ENCODE measurements around the gene ABCA10.
"Not testable (repeated sequence)": the region's sequence is repeated elsewhere in the genome, so short reads cannot be mapped to it uniquely, and the experiment has no call there.

Gene ABCA10

DNA sequence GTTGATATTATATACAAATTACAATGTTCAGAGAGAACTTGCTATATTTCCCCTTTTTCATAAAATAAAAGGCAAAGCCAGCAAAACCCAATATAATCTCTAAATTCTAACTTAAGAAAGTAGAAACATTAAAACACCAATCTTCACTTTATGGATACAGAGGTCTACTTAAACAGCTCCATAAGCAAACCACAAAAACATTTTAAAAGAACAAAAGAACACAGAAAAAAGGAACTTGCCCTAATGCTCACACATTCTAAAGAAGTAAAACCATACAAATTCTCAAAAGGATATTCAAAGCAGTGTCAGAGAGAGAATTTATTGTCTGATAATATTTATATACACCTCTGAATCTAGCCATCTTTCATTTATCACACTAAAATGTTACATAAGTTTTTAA lies 606 bp downstream of the ABCA10 start:
- DNase-seq: peak in 1 of 2 donors; percentile 24

DNA sequence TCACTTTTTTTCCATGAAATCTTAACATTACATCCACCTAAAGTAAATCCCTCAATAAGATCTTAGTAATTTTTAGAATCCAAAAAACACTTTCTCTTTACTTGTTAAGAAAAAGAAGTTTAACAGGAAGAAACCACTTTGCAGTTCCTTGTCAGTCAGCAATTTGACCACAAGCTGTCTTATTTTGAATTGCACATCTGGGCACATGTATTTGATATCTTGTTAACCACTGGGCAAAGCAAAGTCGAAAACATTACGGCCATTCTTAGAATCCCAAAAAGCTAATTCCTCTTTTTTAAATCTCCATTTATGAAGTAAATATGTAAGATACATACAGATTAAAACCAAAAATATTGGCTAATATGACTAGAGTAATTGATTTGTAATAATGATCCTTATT lies 1.1 kb downstream of the ABCA10 start:
- DNase-seq: peak; percentile 54 to 74

DNA sequence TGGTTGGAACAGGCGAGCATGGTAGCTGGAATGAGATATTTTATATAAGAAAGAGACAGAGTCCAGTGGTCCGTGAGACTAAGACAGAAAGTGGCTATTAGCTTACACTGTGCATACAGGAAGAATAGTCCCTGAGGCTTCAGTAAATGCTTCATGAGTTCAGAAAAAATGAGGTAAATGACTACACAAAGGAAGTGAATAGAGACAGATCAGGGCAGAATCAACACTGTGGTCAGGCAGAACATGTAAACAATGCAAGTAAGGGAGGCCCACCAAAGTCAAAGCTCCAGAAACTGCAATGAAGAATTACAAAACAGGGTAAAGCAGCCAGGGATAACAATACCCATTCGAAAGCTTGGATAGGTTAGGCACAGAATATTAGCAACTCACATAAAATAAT lies 4.8 kb downstream of the ABCA10 start:
- DNase-seq: no peak

DNA sequence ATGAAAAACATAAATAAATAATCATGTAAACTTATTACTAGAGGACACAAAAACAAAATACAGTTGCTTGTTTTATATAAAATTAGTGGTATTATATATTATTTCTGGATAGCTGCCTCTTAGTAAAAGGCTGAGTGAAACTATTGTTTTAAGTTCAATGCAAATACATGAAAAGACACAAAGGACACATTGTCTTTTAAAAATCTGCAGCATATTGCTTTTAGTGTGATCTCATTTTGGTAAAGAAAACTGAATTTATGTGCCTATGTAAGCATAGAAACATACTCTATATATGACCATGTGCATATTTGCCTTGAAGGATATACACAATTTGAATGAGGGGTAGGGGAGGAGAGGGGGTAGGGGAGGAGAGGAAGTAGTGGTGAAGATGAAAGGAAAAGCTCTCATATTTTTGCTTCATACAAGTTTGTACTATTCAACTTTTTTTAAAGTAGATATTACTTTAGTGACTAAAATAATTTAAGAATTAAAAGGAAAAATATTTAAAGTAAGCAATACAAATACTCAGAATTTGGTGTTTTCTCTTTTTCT lies 5.8 kb downstream of the ABCA10 start:
- DNase-seq: no peak

DNA sequence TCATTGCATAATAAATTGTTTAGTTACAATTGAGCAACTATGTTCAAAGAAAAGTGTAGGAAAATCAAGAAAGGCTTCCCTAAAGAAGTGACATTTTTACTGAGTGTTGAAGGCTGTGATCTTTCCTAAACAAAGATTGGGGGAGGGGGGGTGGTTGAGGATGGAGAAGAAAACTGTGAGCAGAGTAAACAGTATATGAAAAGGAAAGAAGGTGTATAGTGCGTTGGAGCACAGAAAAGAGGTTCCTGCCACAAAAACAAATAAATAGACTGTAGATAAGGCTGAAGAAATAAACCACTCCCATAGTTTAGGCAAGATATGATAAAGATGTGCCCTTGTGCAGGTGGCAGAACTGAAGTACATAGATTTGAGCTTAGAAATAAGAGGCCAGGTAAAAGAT lies 8.5 kb downstream of the ABCA10 start:
- no peak for DNase-seq

DNA sequence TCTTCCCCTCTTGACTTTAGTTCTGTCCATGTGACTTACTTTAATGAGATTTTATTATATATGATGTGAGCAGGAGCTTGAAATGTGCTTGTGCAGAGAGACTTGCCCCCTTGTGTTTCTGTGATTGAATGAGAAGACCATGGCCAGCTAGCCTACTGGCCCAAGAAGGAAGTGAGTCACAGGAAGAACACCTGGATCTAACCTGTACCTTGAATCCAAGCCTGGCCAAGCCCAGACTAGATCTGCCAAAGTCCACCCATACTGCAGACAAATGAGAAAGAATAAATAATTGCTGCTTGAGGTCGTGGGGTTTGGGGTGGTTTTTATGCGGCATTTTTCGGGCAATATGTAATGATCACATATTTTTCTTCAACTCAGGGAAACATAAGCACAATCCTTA lies 9.6 kb downstream of the ABCA10 start:
- DNase-seq: no peak

DNA sequence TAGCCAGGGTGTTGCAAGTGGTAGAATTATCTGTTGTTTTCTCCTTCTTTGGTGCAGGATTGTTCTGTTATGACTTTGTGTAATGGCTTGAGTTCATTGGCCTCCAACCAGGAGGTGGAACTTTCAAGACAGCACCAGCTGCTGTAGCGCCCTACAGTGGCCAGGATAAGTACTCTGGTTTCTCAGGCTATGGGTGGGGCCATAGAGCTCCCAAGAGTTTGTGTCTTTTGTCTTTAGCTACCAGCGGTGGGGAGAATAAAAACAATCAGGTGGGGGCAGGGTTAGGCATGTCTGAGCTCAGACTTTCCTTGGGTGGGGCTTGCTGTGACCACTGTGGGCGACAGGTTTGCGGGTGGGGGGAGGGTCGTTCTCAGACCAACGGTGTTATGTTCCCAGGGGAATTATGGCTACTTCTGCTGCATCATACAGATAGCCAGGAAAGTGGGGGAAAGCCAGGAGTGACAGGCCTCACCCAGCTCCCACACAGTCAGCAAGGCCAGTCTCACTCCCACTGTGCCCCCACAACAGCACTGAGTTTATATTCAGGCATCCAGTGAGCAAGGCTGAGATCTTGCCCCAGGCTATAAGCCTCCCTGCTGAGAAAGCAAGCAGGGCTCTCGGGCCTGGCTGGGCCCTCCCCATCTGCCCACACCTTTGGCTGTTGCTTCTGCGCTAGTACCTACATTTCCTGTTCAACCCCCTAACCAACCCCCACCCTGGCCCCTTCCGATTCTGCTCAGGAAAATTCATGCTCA lies 15.4 kb downstream of the ABCA10 start:
- no peak for DNase-seq

DNA sequence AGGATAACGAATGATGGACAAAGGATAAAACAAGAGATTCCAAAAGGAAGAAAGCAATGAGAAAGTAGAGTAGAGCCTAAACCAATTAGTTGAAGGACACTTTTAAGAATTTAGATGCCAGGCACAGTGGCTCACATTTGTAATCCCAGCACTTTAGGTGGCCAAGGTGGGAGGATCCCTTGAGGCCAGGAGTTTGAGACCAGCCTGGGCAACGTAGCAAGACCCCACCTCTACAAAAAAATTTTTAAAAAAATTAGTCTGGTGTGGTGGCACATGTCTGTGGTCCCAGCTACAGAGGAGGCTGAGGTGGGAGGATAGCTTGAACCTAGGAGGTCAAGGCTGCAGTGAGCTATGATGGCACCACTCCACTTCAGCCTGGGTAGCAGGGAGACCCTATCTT lies 20.0 kb downstream of the ABCA10 start:
- no peak for DNase-seq

DNA sequence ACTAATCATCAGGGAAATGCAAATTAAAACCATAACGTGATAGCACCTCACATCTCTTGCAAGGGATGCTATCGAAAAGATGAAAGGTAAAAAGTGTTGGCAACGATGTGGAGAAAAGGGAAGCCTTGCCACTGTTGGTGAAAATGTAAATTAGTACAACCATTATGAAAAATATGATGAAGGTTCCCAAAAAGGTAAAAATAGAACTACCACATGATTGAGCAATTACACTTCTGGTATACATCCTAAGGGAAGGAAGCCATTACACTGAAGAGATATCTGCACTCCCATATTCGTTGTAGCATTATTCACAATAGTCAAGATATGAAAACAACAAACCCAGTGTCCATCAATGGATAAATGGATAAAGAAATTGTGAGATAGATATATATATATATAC lies 21.5 kb downstream of the ABCA10 start:
- DNase-seq: peak; percentile 23 to 69

DNA sequence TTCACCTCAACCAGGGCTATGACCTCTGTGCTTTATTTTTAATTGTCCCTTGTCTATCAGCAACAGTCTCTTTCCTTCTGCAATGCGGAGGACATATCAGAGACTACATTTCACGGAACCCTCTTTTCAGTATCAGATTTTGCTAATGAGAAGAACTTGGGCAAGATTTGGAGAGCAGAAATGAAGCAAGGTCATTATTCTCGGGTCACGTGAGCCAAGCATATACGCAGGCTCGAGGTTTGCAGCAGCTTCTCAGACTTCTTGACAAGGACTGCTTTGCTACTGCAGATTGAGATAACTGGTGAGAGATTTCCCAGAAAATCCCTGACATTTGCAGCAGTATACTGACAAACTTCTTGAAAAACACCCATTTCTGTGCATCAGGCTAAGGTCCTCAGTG lies 30.4 kb downstream of the ABCA10 start:
- no peak for DNase-seq

DNA sequence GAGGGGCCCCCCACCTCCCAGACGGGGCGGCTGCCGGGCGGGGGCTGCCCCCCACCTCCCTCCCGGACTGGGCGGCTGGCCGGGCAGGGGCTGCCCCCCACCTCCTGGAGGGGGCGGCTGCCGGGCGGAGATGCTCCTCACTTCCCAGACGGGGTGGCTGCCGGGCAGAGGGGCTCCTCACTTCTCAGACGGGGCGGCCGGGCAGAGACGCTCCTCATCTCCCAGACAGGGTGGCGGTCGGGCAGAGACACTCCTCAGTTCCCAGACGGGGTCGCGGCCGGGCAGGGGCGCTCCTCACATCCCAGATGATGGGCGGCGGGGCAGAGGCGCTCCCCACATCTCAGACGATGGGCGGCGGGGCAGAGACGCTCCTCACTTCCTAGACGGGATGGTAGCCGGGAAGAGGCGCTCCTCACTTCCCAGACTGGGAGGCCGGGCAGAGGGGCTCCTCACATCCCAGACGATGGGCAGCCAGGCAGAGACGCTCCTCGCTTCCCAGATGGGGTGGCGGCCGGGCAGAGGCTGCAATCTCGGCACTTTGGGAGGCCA lies 32.4 kb downstream of the ABCA10 start:
- not testable (repeated sequence) for DNase-seq

DNA sequence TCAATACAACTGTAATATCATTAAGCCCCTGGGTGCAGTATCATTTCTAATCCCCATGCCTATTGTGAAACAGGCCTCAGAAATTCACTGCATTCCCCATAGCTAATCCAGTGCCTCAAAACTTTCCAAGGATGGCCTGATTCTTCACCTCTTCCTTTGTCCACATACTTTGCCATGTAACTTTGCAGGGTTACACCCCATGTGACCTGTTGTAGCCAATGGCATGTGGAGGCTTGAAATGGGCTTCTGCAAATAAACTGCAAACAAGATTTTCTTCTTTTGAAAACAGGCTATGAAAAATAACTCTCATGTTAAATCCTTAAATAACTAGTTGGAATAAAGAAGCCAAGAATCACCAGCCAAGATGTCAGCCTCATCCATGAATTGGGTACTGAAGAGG lies 35.9 kb downstream of the ABCA10 start:
- DNase-seq: no peak

DNA sequence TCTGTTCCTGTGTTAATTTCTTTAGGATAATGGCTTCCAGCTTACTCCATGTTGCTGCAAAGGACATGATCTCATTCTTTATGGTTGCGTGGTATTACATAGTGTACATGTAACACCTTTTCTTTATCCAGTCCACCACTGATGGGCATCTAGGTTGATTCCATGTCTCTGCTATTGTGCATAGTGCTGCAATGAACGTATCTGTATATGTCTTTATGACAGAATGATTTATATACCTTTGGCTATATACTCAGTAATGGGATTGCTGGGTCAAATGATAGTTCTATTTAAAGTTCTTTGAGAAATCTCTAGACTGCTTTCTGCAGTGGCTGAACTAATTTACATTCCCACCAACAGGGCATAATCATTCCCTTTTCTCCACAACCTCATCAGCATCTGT lies 39.8 kb downstream of the ABCA10 start:
- DNase-seq: no peak

DNA sequence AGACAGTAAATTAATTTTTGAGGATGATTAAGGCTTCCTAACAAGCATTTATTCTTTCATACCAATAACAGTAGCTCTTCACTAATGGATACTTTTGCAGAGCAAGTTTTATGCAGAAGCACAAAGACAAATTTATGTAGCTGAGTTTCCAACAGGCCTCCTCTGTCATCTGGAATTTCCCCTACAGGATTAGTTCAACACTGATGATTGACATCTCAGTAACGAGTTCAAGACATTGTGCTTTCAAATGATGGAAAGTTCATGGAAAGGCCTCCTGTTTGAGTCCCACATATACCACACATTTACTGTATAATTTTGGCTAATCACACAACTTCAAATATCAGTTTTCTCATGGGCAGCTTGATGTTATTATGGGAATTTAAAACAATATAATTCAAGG lies 40.6 kb downstream of the ABCA10 start:
- DNase-seq: no peak

DNA sequence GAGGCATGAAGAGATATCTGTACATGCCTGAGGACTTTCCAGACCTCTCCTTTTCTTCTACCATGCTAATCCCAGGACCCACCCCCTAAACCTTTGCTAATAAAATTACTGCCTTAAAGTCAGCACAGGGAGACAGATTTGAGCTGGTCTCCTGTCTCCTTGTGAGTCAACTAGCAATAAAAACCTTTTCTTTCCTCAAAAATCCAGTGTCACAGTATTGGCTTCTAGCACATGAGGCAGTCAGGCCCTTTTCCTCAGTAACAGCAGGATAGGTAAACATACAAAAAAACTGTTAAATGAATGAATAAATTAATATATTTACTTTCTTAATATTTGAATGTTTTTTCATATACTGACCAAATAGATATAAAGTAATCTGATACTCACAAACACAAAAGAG lies 41.3 kb downstream of the ABCA10 start:
- DNase-seq: no peak

DNA sequence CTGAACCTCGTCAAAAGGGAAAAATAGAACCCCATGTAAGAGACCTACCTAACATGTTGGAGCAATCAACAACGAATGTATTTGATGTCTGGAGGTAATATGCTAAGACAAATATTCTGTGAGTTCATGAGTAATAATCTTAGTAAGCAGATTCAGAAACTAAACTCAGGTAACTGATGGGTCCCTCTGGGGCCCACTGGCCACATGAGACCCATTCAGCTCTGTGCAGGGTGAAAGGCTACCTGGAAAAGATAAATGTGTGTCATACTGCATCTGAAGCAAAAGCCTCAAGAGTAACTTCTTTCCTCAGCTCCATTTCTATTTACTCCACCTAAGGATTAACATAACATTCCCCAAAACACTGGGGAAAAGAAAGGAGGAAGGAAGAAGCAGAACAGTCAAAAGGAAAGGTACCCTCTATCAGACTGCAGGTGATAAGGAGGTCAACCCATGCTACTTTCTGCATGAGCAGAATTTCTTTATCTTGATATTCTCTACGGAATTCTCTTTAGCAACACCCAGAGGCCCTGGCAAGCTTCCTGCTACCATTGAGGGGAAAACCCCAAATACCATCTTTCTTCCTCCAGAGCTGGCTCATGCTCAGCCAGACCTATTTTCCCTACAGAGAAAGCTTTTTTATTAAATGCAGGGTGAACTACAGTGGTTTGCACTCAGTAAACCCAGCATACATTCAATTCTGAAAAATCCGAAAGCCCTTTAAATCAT lies 49.2 kb downstream of the ABCA10 start:
- peak; percentile 14 to 46 for DNase-seq

DNA sequence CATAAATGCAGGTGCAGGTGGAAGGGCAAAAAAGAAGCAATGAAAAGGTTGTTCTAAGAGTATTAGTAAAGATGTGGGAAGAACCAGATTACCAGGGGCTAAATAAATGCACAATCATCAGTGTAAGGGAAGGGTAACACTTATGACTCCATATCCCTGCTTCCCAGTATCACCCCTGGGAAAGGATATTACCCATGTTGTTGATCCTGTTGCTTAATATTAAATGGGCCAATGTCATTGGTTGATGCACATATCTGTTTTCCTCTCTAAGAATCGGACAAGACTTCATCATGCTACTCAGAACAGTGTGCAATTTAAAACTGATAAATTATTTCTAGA lies 52.2 kb downstream of the ABCA10 start:
- DNase-seq: peak in 1 of 2 donors; percentile 14

DNA sequence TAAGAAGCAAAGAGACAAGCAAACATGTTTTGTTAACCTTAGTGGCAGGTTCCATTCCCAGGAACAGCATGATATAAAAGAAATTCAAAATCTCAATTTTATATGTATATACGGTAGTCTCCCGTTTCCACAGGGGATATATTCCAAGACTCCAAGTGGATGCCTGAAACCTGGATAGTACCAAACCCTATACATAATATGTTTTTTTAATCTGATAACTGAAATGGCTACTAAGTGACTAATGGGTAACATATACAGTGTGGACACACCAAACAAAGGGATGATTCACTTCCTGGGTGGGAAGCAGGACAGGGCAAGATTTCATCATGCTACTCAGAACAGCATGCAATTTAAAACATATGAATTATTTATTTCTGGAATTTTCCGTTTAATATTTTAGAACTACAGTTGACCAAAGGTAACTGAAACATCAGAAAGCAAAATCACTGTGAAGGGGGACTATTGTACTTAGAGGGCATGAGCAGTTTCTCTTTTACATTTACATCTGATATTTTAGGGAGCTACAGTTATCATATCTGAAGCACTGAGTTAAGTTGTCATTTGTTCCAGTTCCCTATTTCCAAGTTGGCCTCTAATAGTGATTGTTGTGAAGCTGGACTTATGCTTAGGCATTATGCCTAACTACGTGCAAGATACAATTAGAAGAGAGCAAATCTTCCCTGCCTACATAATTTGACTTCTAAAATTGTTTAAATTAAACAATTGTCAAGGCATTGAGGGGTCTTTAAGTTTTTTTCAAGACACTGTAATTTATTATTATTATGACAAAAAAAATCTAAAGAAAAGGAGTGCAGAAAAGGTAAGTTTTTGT lies 52.8 kb downstream of the ABCA10 start:
- peak; percentile 85 to 87 for DNase-seq

DNA sequence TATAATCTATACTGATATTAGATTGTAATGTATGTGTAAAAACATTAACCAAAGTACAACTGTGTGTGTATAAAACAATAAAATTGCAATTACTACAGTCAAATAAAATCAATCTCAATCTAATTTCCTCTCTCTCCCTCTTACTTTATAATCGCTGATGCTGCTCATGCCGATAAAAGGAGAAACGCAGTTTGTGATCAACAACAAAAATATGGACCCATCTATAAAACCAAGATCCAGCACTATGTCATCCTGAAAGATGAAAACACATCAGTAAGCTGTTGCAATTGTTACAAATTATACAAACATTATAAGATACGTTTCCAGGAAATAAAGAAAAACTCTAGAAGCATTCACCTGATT lies 53.4 kb downstream of the ABCA10 start:
- no peak for DNase-seq

DNA sequence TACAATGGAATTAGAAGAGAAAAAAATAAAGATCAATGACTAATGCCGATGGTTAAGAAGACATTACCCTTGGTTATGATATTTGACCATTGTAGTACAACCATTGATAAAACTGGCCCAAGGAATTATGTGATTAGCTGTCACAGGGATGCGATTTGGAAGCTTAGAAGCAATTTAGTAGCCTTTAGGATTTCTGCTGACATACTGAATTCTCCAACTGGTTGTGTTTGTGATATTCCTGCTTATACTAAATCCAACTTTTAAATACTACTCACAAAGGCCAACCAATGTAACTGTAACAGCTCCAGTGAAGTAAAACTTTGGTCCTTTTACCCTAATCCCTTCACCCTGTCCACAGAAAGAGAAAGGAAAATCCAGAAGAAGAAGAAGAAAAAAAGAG lies 55.5 kb downstream of the ABCA10 start:
- no peak for DNase-seq

DNA sequence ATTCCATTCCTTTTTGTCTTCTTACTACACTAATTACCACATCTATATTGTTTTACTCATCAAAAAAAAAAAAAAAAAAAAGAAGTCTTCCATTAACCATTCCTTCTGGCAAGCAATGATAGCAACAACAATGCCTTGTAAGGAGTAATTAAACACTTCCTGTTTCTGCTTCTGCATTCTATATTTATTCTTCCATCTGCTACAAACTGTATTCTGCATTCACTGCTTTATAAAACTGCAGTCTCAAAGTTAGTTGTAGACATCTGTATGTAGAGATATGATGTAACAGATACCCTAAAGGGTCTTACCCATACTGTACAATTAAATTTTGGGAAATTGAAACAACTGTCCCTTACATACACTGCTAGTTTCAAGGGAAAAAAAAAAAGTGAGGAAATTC lies 58.2 kb downstream of the ABCA10 start:
- DNase-seq: peak; percentile 38 to 69

DNA sequence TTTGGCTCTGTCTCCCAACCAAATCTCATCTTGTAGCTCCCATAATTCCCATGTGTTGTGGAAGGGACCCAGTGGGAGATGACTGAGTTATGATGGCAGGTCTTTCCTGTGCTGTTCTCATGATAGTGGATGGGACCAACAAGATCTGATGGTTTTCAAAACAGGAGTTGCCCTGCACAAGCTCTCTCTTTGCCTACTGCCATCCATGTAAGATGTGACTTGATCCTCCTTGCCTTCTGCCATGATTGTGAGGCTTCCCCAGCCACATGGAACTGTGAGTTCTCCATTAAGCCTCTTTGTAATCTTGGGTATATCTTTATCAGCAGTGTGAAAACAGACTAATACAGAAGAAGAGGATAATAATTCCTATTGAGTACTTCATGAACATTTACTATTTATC lies 60.0 kb downstream of the ABCA10 start:
- DNase-seq: not testable (repeated sequence)

DNA sequence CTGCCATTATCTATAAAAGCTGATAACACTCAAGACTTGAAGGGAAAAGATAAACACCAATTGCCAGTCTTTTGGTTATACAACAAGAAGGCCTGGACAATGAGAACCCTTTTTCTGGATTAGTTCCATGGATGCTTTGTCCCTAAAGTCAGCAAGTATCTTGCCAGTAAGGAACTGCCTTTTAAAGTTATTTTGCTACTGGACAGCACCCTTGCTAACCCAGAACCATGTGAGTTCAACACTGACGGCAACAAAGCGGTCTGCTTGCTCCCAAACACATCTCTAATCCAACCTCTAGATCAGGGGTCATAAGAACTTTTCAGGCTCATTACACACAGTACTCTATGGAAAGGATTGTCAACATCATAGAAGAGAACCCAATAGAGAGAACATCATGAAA lies 61.7 kb downstream of the ABCA10 start:
- DNase-seq: no peak

All from inflammatory macrophage (primary cell).